AG04450 (cell line): ENCODE results near the gene HMX2. TPM values are rescaled to one million over a fixed set of nuclear protein-coding genes. Genes with fewer than 3 reads are reported as not detected.

Experiments used
- CTCF ChIA-PET: fragments of 300-600, 350-600 bp; formaldehyde crosslinking; extraction: SDS; loops from one replicate; lab custom pipeline; 2022; ENCODE audit warnings: antibody characterized with exemption, inconsistent platforms; lab: Charles Lee
- POLR2A ChIA-PET: fragments of 350-600 bp; formaldehyde crosslinking; extraction: SDS; loops from one replicate; lab custom pipeline; 2021; ENCODE audit warnings: antibody characterized with exemption, inconsistent platforms; lab: Yijun Ruan, JAX
- DNase-seq: peaks from one replicate; pipeline ENCODE4 v3.0.0-alpha.2; 2011; ENCODE audit warnings: low read depth, low spot score
- H3K27ac ChIP-seq: one replicate; pipeline ENCODE4 v1.5.1; 2012; ENCODE audit warnings: low read depth, low read length, control low read depth
- H3K27me3 ChIP-seq: one replicate; pipeline ENCODE4 v1.6.0; 2012; ENCODE audit warnings: low read length; ENCODE audit not compliant: control insufficient read depth, insufficient read depth
- H3K4me3 ChIP-seq: 2 replicates; pipeline ENCODE4 v1.5.1; 2011; ENCODE audit warnings: mild to moderate bottlenecking, low read depth, low read length, control low read depth
- H3K9me3 ChIP-seq: 2 replicates; pipeline ENCODE4 v1.5.1; 2012; ENCODE audit warnings: low read length; ENCODE audit not compliant: control insufficient read depth, insufficient read depth
- polyA plus RNA-seq: library from polyadenylated mRNA; depleted of rRNA; stranded (reverse); fragments of >200 nt; gene quantifications from 2 replicates; pipeline ENCODE4 v1.2.3, GENCODE V29; 2011
- TF ChIP-seq, protein P1 (sequence below): IDR thresholded peaks from 2 replicates; pipeline ENCODE4 v1.5.1; 2011; ENCODE audit warnings: low read depth, low read length, control low read depth, inconsistent platforms

The HMX2 gene
- polyA plus RNA-seq, 1 experiment, result not detected

DNA sequence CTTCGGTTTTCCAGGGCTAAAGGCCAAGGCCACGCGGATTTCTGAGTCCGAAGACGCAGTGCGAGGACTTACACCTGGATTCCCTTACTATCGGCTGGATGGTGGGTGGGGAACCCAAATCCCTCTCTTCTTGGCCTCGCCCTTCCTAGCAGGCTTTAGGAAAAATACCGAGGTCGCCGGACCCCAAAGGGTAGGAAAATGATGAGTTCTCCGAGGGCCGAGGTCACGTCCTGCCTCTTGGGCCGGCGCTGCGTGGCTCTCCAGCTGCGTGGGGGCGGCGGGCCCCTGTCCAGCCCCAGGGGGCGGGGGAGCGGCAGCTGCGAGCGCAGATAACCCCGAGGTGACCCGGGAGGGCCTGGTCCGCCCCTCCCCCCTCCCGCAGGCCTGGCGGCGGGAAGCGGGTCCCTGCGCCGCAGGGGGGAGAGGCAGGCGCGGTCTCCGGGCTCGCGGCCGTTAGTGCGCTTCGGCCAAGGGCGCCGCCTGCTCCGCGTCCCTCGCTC, 13.0 kb upstream of the HMX2 start:
- H3K27me3 ChIP-seq, result peaks cover 82% of the 10 kb centered on the region
- DNase-seq, result no peak
- peaks cover 5% of the 10 kb centered on the region; the same call in 1 of the 2 replicates for H3K9me3 ChIP-seq
- CTCF ChIA-PET, result interaction anchor here (1.3 kb wide), 1 partner anchor 1269 kb away, joined by 3 read pairs; no protein-coding TSS in a partner anchor
- no peak overlapping the region for H3K27ac ChIP-seq
- no peak overlapping the region for H3K4me3 ChIP-seq
- TF ChIP-seq, protein P1, sequence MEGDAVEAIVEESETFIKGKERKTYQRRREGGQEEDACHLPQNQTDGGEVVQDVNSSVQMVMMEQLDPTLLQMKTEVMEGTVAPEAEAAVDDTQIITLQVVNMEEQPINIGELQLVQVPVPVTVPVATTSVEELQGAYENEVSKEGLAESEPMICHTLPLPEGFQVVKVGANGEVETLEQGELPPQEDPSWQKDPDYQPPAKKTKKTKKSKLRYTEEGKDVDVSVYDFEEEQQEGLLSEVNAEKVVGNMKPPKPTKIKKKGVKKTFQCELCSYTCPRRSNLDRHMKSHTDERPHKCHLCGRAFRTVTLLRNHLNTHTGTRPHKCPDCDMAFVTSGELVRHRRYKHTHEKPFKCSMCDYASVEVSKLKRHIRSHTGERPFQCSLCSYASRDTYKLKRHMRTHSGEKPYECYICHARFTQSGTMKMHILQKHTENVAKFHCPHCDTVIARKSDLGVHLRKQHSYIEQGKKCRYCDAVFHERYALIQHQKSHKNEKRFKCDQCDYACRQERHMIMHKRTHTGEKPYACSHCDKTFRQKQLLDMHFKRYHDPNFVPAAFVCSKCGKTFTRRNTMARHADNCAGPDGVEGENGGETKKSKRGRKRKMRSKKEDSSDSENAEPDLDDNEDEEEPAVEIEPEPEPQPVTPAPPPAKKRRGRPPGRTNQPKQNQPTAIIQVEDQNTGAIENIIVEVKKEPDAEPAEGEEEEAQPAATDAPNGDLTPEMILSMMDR, result no peak
- POLR2A ChIA-PET, result no interaction called here

DNA sequence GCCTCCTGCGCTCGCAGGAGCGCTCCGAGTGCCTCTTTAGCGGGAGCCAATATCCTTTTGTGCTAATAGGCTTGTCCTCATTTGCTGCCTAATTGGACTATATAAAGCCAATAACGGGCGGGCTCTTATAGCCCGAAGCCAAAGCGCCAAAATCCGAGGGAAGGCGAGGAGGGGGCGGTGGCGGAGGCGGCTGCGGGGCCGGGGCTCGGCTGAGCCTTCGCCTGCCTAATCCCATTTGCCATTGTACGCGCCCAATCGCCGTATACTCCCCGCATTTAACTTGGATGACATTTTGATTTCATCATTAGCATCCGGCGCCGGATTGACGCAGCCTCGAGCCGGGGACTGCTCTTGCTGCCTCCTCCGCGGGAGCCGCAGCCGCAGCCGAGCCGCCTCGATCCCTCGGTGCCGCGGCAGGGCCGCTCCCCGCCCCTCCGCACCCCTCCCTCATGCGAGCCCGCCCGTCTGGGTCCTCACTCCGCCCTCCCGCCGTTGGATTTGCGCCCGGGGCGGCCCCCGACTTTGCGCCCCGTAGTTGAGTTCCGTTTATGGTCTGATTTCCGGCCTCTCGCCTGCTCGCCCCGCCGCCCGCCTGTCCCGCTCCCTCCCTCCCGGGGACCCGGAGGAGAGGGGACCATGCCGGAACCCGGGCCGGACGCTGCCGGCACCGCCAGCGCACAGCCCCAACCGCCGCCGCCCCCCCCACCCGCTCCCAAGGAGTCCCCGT, 12.4 kb upstream of the HMX2 start, which contains the start of gene HMX3:
TSS of gene HMX3 (plus strand) at position 556 of the 727 bp plus-strand sequence. CDS start at position 637, 81 bp downstream.
- Histone ChIP-seq H3K27me3 (peaks cover 89% of the 10 kb centered on the region), H3K27ac (no peak within 1 kb of the TSS), H3K9me3 (peaks cover 5% of the 10 kb centered on the region; the same call in 1 of the 2 replicates), H3K4me3 (peak within 1 kb of the TSS; percentile 35)
- ChIA-PET CTCF (no interaction called here), POLR2A (no interaction called here)
- TF ChIP-seq, protein P1, result no peak
- no peak for DNase-seq

DNA sequence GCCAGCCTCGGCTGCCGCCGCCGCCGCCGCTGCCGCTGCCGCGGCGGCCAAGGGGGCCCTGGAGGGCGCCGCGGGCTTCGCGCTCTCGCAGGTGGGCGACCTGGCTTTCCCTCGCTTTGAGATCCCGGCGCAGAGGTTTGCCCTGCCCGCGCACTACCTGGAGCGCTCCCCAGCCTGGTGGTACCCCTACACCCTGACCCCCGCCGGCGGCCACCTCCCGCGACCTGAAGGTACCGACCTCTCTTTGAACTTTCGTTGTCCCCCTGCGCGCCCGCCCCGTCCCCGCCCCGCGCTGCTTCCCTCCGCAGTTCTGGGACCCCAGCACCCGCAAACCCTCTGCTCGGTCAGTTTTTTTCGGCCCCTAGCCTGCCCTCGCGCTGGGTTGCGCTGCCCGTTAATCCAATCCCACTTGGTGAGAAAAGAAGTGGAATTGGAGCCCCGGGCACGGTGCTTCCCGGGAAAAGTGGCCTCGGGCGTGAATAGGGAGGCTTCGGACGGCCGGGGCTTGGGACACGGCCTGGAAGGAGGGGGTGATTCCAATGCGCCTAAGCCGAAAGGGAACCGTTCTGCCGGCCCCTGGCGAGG, 11.6 kb upstream of the HMX2 start:
- no peak overlapping the region for H3K27ac ChIP-seq
- H3K27me3 ChIP-seq, result peaks cover 96% of the 10 kb centered on the region
- ChIA-PET POLR2A (no interaction called here), CTCF (interaction anchor here (0.5 kb wide), 1 partner anchor 1179 kb away, joined by 3 read pairs; no protein-coding TSS in a partner anchor)
- TF ChIP-seq, protein P1, result no peak
- H3K4me3 ChIP-seq, result no peak overlapping the region
- H3K9me3 ChIP-seq, result peaks cover 5% of the 10 kb centered on the region; the same call in 1 of the 2 replicates
- DNase-seq, result no peak

DNA sequence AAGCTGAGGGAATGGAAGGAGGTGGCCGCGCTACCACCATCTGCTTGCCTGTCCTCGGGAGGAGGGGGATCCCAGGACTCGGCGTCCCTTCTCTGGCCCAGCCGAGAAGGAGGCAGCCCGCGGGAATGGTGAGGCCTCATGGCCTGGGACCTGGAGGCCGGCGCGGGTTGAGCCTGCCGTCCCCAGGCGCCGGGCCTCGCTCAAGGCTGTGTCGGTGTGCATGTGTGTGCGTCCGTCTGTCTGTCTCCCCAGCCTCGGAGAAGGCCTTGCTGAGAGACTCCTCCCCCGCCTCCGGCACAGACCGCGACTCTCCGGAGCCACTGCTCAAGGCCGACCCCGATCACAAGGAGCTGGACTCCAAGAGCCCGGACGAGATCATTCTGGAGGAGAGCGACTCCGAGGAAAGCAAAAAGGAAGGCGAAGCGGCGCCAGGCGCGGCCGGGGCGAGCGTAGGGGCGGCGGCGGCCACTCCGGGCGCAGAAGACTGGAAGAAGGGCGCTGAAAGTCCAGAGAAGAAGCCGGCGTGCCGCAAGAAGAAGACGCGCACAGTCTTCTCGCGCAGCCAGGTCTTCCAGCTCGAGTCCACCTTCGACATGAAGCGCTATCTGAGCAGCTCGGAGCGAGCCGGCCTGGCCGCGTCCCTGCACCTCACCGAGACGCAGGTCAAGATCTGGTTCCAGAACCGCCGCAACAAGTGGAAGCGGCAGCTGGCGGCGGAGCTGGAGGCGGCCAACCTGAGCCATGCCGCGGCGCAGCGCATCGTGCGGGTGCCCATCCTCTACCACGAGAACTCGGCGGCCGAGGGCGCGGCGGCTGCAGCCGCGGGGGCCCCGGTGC, 10.9 kb upstream of the HMX2 start:
- CTCF ChIA-PET, result interaction anchor here (0.5 kb wide), 1 partner anchor 1180 kb away, joined by 3 read pairs; no protein-coding TSS in a partner anchor
- TF ChIP-seq, protein P1, result no peak
- Histone ChIP-seq H3K9me3 (peaks cover 5% of the 10 kb centered on the region; the same call in 1 of the 2 replicates), H3K27ac (no peak overlapping the region), H3K4me3 (no peak overlapping the region), H3K27me3 (peaks cover 97% of the 10 kb centered on the region)
- POLR2A ChIA-PET, result interaction anchor here (1.4 kb wide), 1 partner anchor 17 kb away, joined by 4 read pairs; the partner anchor contains the start of gene BUB3
- DNase-seq, result no peak
